K562 (cell line): ENCODE data around the gene DCTN2. TPM values are rescaled to one million over a fixed set of nuclear protein-coding genes. Genes with fewer than 3 reads are reported as not detected.

ENCODE experiments used
- ATAC-seq: fragments of 200-7000 bp; cut with Tn5 transposase; 3 replicates; pipeline ENCODE4 v1.9.1; 2020; ENCODE audit warnings: moderate library complexity
- BruUV-seq: library from RNA; stranded (reverse); fragments of 400-500 nt; replicated peaks from 2 replicates; lab custom pipeline; 2021; lab: Mats Ljungman, UMichigan
- CTCF ChIA-PET: fragments of 300-600 bp; formaldehyde crosslinking; extraction: SDS; loops from one replicate; lab custom pipeline; 2021; ENCODE audit warnings: low intra/inter-chr PET ratio; lab: Yijun Ruan, JAX
- POLR2A ChIA-PET: fragments of 300-600, 350-650 bp; sonication (Branson Sonifier 250); formaldehyde crosslinking; extraction: SDS; loops from one replicate; lab custom pipeline; 2021; ENCODE audit warnings: antibody characterized with exemption, inconsistent platforms; lab: Yijun Ruan, JAX
- DNase-seq, 4 experiments: peaks; one replicate each; pipeline versions ENCODE4 v3.0.0 to v3.0.0-alpha.2; 2011 to 2018; ENCODE audit warnings: low spot score in 3 of 4, mixed read lengths in 3 of 4; ENCODE audit errors: extremely low read depth in 1 of 4
- FAIRE-seq: peaks from 2 replicates; lab custom pipeline; 2011; peaks lifted over from hg19 to GRCh38; lab: Jason Lieb, UNC
- H2AFZ ChIP-seq: 2 replicates; pipeline ENCODE4 v1.6.0; 2011; ENCODE audit warnings: low read depth, low read length, control low read depth, inconsistent platforms
- H3K27ac ChIP-seq: fragments of 200-600 bp; 3 replicates; pipeline ENCODE4 v1.8.0; 2011; ENCODE audit warnings: low read depth, mild to moderate bottlenecking, control low read depth, inconsistent platforms, low read length, moderate library complexity, mixed read lengths; ENCODE audit errors: extremely low read depth
- H3K27me3 ChIP-seq, 2 experiments: fragments of 300-600 bp in 1 of 2; 2 replicates in 1 of 2; 3 replicates in 1 of 2; pipeline versions ENCODE4 v1.6.0 to v1.8.0; 2011; ENCODE audit warnings: inconsistent platforms in 2 of 2, low read length in 2 of 2, mild to moderate bottlenecking in 1 of 2, mixed read lengths in 1 of 2, moderate library complexity in 1 of 2; ENCODE audit not compliant: control insufficient read depth in 2 of 2, insufficient read depth in 2 of 2
- H3K36me3 ChIP-seq: fragments of 300-600 bp; 3 replicates; pipeline ENCODE4 v1.8.0; 2011; ENCODE audit warnings: mild to moderate bottlenecking, low read length, inconsistent platforms; ENCODE audit not compliant: control insufficient read depth, insufficient read depth
- H3K4me1 ChIP-seq, 2 experiments: fragments of 200-600 bp in 1 of 2; replicated peaks in 1 of 2; 2 replicates in 1 of 2; 3 replicates in 1 of 2; pipeline versions ENCODE4 v1.5.1 to v1.8.0; 2011; ENCODE audit warnings: inconsistent platforms in 2 of 2, low read length in 2 of 2, mild to moderate bottlenecking in 1 of 2, mixed read lengths in 1 of 2, moderate library complexity in 1 of 2; ENCODE audit not compliant: control insufficient read depth in 2 of 2, insufficient read depth in 2 of 2
- H3K4me2 ChIP-seq: 2 replicates; pipeline ENCODE4 v1.6.1; 2011; ENCODE audit warnings: low read length, control low read depth, inconsistent platforms, mixed read lengths; ENCODE audit not compliant: insufficient read depth
- H3K4me3 ChIP-seq: fragments of 200-600 bp; sonication (generic), shearing (Covaris generic); 2 replicates; pipeline ENCODE4 v1.5.1; 2016; ENCODE audit warnings: control low read depth, inconsistent platforms
- H3K79me2 ChIP-seq: fragments of 200-600 bp; 3 replicates; pipeline ENCODE4 v1.8.0; 2011; ENCODE audit warnings: low read length, inconsistent platforms; ENCODE audit not compliant: control insufficient read depth, insufficient read depth
- H3K9ac ChIP-seq, 2 experiments: 2 replicates each; pipeline versions ENCODE4 v1.6.0 to v1.6.1; 2011; ENCODE audit warnings: low read depth in 2 of 2, low read length in 2 of 2, control low read depth in 1 of 2, inconsistent platforms in 1 of 2, mild to moderate bottlenecking in 1 of 2, mixed read lengths in 1 of 2; ENCODE audit not compliant: insufficient read depth in 1 of 2
- H3K9me1 ChIP-seq: one replicate; pipeline ENCODE4 v1.6.0; 2011; ENCODE audit warnings: inconsistent platforms, mild to moderate bottlenecking, low read length, moderate library complexity; ENCODE audit not compliant: control insufficient read depth, insufficient read depth
- H3K9me3 ChIP-seq: replicated peaks from 2 replicates; pipeline ENCODE4 v1.5.1; 2011; ENCODE audit warnings: low read depth, low read length, inconsistent platforms; ENCODE audit not compliant: control insufficient read depth, insufficient read depth
- H4K20me1 ChIP-seq: replicated peaks from 2 replicates; pipeline ENCODE4 v1.6.1; 2011; ENCODE audit warnings: low read length, inconsistent platforms, mixed read lengths; ENCODE audit not compliant: control insufficient read depth, insufficient read depth
- CBX1 ChIP-seq: sonication (generic); IDR thresholded peaks from 2 replicates; pipeline ENCODE4 v1.6.1; 2016; ENCODE audit warnings: antibody characterized with exemption, low read depth, mild to moderate bottlenecking
- POLR2G ChIP-seq: fragments of 200-400 bp; formaldehyde crosslinking; IDR thresholded peaks from 2 replicates; pipeline ENCODE4 v1.6.1; 2017; ENCODE audit warnings: low read depth, mild to moderate bottlenecking, antibody characterized with exemption, low read length, moderate library complexity
- TRIM24 ChIP-seq, 2 experiments: fragments of 450-650 bp; IDR thresholded peaks; 2 replicates each; pipeline ENCODE4 v1.6.1; 2016
- WGBS: fragments of 100-300 bp; shearing (Covaris generic); methylation state at CpG from one replicate; pipeline ENCODE4 v1.1.6; 2016; ENCODE audit warnings: low coverage, mixed read lengths; ENCODE audit not compliant: insufficient coverage; ENCODE audit errors: missing lambda C conversion rate; 5-methylcytosine and 5-hydroxymethylcytosine counted together
- in situ Hi-C: fragments of 300-500 bp; cut with MboI; formaldehyde crosslinking; loops from 4 replicates; pipeline ENCODE4 v1.15.0; 2018; ENCODE audit warnings: inconsistent platforms, mixed read lengths
- intact Hi-C: fragments of 100-400 bp; cut with micrococcal nuclease; formaldehyde crosslinking; loops from 2 replicates; pipeline ENCODE4 v1.14.2; 2022
- polyA plus RNA-seq, 8 experiments: library from polyadenylated mRNA; depleted of rRNA in 4 of 8; stranded (reverse) in 5 of 8; unstranded in 3 of 8; fragments of >200 nt; fragmentation: Nextera tagmentation in 2 of 8; fragmentation: Illumina TruSeq in 1 of 8; extraction: Ambion mirVana in 2 of 8; extraction: Trizol in 1 of 8; gene quantifications; 2 replicates each; pipeline versions ENCODE4 v1.2.1 to v1.2.3, GENCODE V29; 2011 to 2014; ENCODE audit warnings: inconsistent platforms in 1 of 8, missing spikeins in 1 of 8
- total RNA-seq, 7 experiments: library from RNA; depleted of rRNA in 6 of 7; stranded (reverse); fragments of >200 nt in 6 of 7; fragmentation: Illumina TruSeq in 2 of 7; extraction: Trizol in 2 of 7; gene quantifications; 2 replicates each; pipeline versions ENCODE4 v1.2.1 to v1.2.3, GENCODE V29; 2011 to 2021; ENCODE audit warnings: low replicate concordance in 1 of 7
- TF ChIP-seq, protein P1 (sequence below): IDR thresholded peaks from 2 replicates; pipeline ENCODE4 v1.6.1; 2011; ENCODE audit warnings: borderline replicate concordance, low read depth, mild to moderate bottlenecking, moderate library complexity, low read length; ENCODE audit not compliant: insufficient read depth, poor library complexity, severe bottlenecking

Gene DCTN2
- total and polyA plus RNA-seq, 9 of the 15 experiments (the other 6 are each of a cell fraction or from before 2014, with no cell fraction given), result 43.6 to 270 (median 125) TPM

DNA sequence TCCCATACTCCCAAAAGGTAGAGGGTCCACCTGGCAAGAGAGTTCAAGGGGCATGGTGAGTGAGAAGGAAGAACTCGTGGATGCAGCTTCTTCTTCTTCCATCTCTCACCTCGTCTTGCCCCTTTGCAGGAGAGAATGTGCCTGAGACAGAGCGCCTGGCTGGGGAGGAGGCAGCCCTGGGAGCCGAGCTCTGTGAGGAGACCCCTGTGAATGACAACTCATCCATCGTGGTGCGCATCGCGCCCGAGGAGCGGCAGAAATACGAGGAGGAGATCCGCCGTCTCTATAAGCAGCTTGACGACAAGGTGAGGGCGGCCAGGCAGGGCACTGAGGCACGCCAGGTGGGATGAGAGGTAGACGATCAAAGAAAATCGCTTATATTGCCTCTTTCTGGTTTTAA is 22.9 kb upstream of the DCTN2 start:
- BruUV-seq, result no TSS peak
- ChIA-PET POLR2A (no interaction called here), CTCF (no interaction called here)
- WGBS, result 86% methylated on average over 18 of the region's 18 CpGs
- intact Hi-C loops (no loop called here), in situ Hi-C loops (no loop called here)
- Histone ChIP-seq H3K4me3 (no peak overlapping the region), H3K4me1 (no peaks in the 10 kb centered on the region), H3K9ac (0 out of 4 replicates have a peak overlapping the region, but pooled peaks of 1 of the 2 experiments have one; percentile 33), H3K27me3 (no peaks in the 10 kb centered on the region), H3K36me3 (peaks cover 47% of the 10 kb centered on the region; the same call in 2 of the 3 replicates), H4K20me1 (no peaks in the 10 kb centered on the region), H3K9me1 (no peaks in the 10 kb centered on the region), H3K79me2 (no peaks in the 10 kb centered on the region), H2AFZ (no peak overlapping the region), H3K27ac (no peak overlapping the region), H3K9me3 (no peaks in the 10 kb centered on the region), H3K4me2 (no peak overlapping the region)
- TF ChIP-seq CBX1 (no peak), POLR2G (0 out of 2 replicates have a peak, but pooled peaks have one; percentile 15), TRIM24 (IDR thresholded peaks at IDR 0.05) (no peak)
- TF ChIP-seq, protein P1, sequence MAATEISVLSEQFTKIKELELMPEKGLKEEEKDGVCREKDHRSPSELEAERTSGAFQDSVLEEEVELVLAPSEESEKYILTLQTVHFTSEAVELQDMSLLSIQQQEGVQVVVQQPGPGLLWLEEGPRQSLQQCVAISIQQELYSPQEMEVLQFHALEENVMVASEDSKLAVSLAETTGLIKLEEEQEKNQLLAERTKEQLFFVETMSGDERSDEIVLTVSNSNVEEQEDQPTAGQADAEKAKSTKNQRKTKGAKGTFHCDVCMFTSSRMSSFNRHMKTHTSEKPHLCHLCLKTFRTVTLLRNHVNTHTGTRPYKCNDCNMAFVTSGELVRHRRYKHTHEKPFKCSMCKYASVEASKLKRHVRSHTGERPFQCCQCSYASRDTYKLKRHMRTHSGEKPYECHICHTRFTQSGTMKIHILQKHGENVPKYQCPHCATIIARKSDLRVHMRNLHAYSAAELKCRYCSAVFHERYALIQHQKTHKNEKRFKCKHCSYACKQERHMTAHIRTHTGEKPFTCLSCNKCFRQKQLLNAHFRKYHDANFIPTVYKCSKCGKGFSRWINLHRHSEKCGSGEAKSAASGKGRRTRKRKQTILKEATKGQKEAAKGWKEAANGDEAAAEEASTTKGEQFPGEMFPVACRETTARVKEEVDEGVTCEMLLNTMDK, result no peak
- DNase-seq, result no peak
- no peak for ATAC-seq
- no peak for FAIRE-seq
